ENCODE results near the gene KIF6. TPM values are rescaled to one million over a fixed set of nuclear protein-coding genes. Genes with fewer than 3 reads are reported as not detected.

The KIF6 gene
- total RNA-seq, 4 donors from 2014 or later = 0.14 to 46.6 (median 0.48) TPM; not detected in 1

DNA sequence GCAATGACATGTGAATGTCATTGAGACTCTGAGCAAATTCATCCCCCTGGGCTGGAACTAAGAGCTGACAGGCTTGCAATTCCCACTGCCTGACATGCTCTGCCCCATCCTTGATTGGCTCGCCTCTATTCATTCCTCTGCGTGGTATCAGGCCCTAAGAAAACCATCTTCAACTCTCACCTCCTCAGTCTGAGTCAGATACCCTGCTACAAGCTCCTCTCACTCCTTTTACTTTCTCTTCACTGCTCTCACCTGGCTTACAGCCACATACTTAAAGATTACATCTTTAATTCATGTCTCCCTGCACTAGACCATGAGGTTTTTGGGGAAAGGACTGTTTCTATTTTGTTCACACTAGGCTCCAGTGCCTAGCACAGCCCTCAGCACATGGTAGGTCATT lies 131.6 kb downstream of the KIF6 start:
- Histone ChIP-seq H3K4me1 (no peaks in the 10 kb centered on the region), H3K27ac (no peak overlapping the region), H3K36me3 (no peaks in the 10 kb centered on the region), H3K9me3 (no peaks in the 10 kb centered on the region), H3K27me3 (no peaks in the 10 kb centered on the region), H3K4me3 (no peak overlapping the region)
- 74 to 88% methylated on average over 2 of the region's 2 CpGs for WGBS, 2 donors (ENCODE audit: low coverage in 1 of 2)
- DNase-seq = no peak
- intact Hi-C loops (cut with DNase I; ENCODE audit: low total_unique reads) = no loop called here
- in situ Hi-C loops (cut with MboI; ENCODE audit: low pct_ligation_motif_present in 1 of 4, low pct_unique_long_range_greater_than_20kb in 1 of 4, low sequenced_read_pairs in 3 of 4) = no loop called here
- no peak for TF ChIP-seq EP300 (IDR thresholded peaks at IDR 0.05; ENCODE audit: low read depth)
- TF ChIP-seq POLR2AphosphoS5 (IDR thresholded peaks at IDR 0.05) = no peak
- TF ChIP-seq POLR2A (IDR thresholded peaks at IDR 0.05) = no peak
- TF ChIP-seq CTCF (IDR thresholded peaks at IDR 0.05) = no peak

GRCh38 chr6:39590871-39591393 lies 134.3 kb downstream of the KIF6 start:
- DNase-seq = no peak
- WGBS, 2 donors (ENCODE audit: low coverage in 1 of 2) = 82 to 83% methylated on average over 5 of the region's 5 CpGs
- H3K27ac ChIP-seq = no peak overlapping the region
- no peaks in the 10 kb centered on the region for H3K27me3 ChIP-seq
- TF ChIP-seq CTCF (IDR thresholded peaks at IDR 0.05) = no peak
- no peak for TF ChIP-seq POLR2AphosphoS5 (IDR thresholded peaks at IDR 0.05)
- TF ChIP-seq EP300 (IDR thresholded peaks at IDR 0.05; ENCODE audit: low read depth) = no peak
- TF ChIP-seq POLR2A (IDR thresholded peaks at IDR 0.05) = no peak
- H3K36me3 ChIP-seq = no peaks in the 10 kb centered on the region
- no peak overlapping the region for H3K4me3 ChIP-seq
- in situ Hi-C loops (cut with MboI; ENCODE audit: low pct_ligation_motif_present in 1 of 4, low pct_unique_long_range_greater_than_20kb in 1 of 4, low sequenced_read_pairs in 3 of 4) = no loop called here
- H3K4me1 ChIP-seq = no peaks in the 10 kb centered on the region
- no peaks in the 10 kb centered on the region for H3K9me3 ChIP-seq
- intact Hi-C loops (cut with DNase I; ENCODE audit: low total_unique reads) = no loop called here

- H3K4me1 ChIP-seq = no peaks in the 10 kb centered on the region
- no peaks in the 10 kb centered on the region for H3K36me3 ChIP-seq
- no peak for TF ChIP-seq POLR2AphosphoS5 (IDR thresholded peaks at IDR 0.05)
- TF ChIP-seq EP300 (IDR thresholded peaks at IDR 0.05; ENCODE audit: low read depth) = no peak
- no peak for TF ChIP-seq POLR2A (IDR thresholded peaks at IDR 0.05)
- TF ChIP-seq CTCF (IDR thresholded peaks at IDR 0.05) = no peak
- DNase-seq = no peak
- intact Hi-C loops (cut with DNase I; ENCODE audit: low total_unique reads) = no loop called here
- H3K9me3 ChIP-seq = no peaks in the 10 kb centered on the region
- in situ Hi-C loops (cut with MboI; ENCODE audit: low pct_ligation_motif_present in 1 of 4, low pct_unique_long_range_greater_than_20kb in 1 of 4, low sequenced_read_pairs in 3 of 4) = no loop called here
- no peak overlapping the region for H3K27ac ChIP-seq
- no peaks in the 10 kb centered on the region for H3K27me3 ChIP-seq
- WGBS, 2 donors (ENCODE audit: low coverage in 1 of 2) = 75 to 80% methylated on average over 1 to 4 of the region's 4 CpGs
- H3K4me3 ChIP-seq = no peak overlapping the region
These were observed 138.1 kb downstream of the KIF6 start for GRCh38 chr6:39587080-39587479.

GRCh38 chr6:39585641-39586040 lies 139.6 kb downstream of the KIF6 start:
- Histone ChIP-seq H3K36me3 (no peaks in the 10 kb centered on the region), H3K27me3 (no peaks in the 10 kb centered on the region), H3K27ac (no peak overlapping the region), H3K4me3 (no peak overlapping the region), H3K4me1 (no peaks in the 10 kb centered on the region), H3K9me3 (no peaks in the 10 kb centered on the region)
- intact Hi-C loops (cut with DNase I; ENCODE audit: low total_unique reads) = no loop called here
- DNase-seq = no peak
- WGBS, 2 donors (ENCODE audit: low coverage in 1 of 2) = 96% methylated on average over 2 of the region's 2 CpGs; no CpG with 5 or more reads in 1 of the 2 donors
- in situ Hi-C loops (cut with MboI; ENCODE audit: low pct_ligation_motif_present in 1 of 4, low pct_unique_long_range_greater_than_20kb in 1 of 4, low sequenced_read_pairs in 3 of 4) = no loop called here
- TF ChIP-seq POLR2A (IDR thresholded peaks at IDR 0.05) (no peak), CTCF (IDR thresholded peaks at IDR 0.05) (no peak), POLR2AphosphoS5 (IDR thresholded peaks at IDR 0.05) (no peak), EP300 (IDR thresholded peaks at IDR 0.05; ENCODE audit: low read depth) (no peak)
